ENCODE results near the gene NEK9. TPM values are rescaled to one million over a fixed set of nuclear protein-coding genes. Genes with fewer than 3 reads are reported as not detected.
A peak's percentile ranks its signal among the peaks of the same experiment; 100 is the strongest.
"Not testable (repeated sequence)": the region's sequence is repeated elsewhere in the genome, so short reads cannot be mapped to it uniquely, and the experiment has no call there.

The NEK9 gene
- total RNA-seq, 6 donors from 2014 or later: 37.5 to 96.4 (median 78.9) TPM

GRCh38 chr14:75155169-75155568, 28.3 kb upstream of the NEK9 start:
- 92 to 96% methylated on average over 3 of the region's 3 CpGs for WGBS, 2 donors
- H3K9me3 ChIP-seq: no peaks in the 10 kb centered on the region
- TF ChIP-seq POLR2A (IDR thresholded peaks at IDR 0.05) (no peak), CTCF (IDR thresholded peaks at IDR 0.05) (no peak), POLR2AphosphoS5 (IDR thresholded peaks at IDR 0.05) (no peak)

GRCh38 chr14:75153295-75153694, 26.4 kb upstream of the NEK9 start:
- Histone ChIP-seq H3K4me1 (peaks cover 6 to 36% (median 18%) of the 10 kb centered on the region in 4 donors), H3K4me3 (no peak overlapping the region), H3K9me3 (no peaks in the 10 kb centered on the region), H3K27ac (no peak overlapping the region), H3K27me3 (no peaks in the 10 kb centered on the region), H3K36me3 (peaks cover 0 to 34% (median 7%) of the 10 kb centered on the region in 4 donors)
- no peak for TF ChIP-seq CTCF (IDR thresholded peaks at IDR 0.05)
- no peak for TF ChIP-seq POLR2AphosphoS5 (IDR thresholded peaks at IDR 0.05)
- WGBS, 2 donors: 57 to 64% methylated on average over 1 of the region's 1 CpG
- no peak for DNase-seq
- no peak for ATAC-seq (ENCODE audit: low FRiP score in 2 of 2)

More at GRCh38 chr14:75155169-75155568, 28.3 kb upstream of the NEK9 start:
- peaks cover 4 to 34% (median 14%) of the 10 kb centered on the region in 4 donors for H3K4me1 ChIP-seq
- peaks cover 0 to 23% (median 7%) of the 10 kb centered on the region in 4 donors for H3K36me3 ChIP-seq
- H3K27ac ChIP-seq: no peak overlapping the region
- no peak overlapping the region for H3K4me3 ChIP-seq
- no peak for DNase-seq
- ATAC-seq (ENCODE audit: low FRiP score in 2 of 2): no peak
- no peaks in the 10 kb centered on the region for H3K27me3 ChIP-seq

GRCh38 chr14:75151851-75152250, 25.0 kb upstream of the NEK9 start:
- ATAC-seq (ENCODE audit: low FRiP score in 2 of 2) (no peak), DNase-seq (no peak)
- peaks cover 16 to 38% (median 27%) of the 10 kb centered on the region in 4 donors for H3K4me1 ChIP-seq
- peaks cover 0 to 33% (median 7%) of the 10 kb centered on the region in 4 donors for H3K36me3 ChIP-seq
- no peak overlapping the region for H3K4me3 ChIP-seq
- TF ChIP-seq POLR2A (IDR thresholded peaks at IDR 0.05): no peak
- TF ChIP-seq POLR2AphosphoS5 (IDR thresholded peaks at IDR 0.05): no peak
- TF ChIP-seq CTCF (IDR thresholded peaks at IDR 0.05): no peak
- TF ChIP-seq EP300 (IDR thresholded peaks at IDR 0.05): no peak
- no peak overlapping the region for H3K27ac ChIP-seq
- H3K27me3 ChIP-seq: no peaks in the 10 kb centered on the region
- H3K9me3 ChIP-seq: no peaks in the 10 kb centered on the region
- WGBS, 2 donors: 80 to 88% methylated on average over 1 of the region's 1 CpG

GRCh38 chr14:75150637-75151036, 23.8 kb upstream of the NEK9 start:
- peak overlapping the region in 2 of 4 donors; percentile 19 to 68 for H3K27ac ChIP-seq
- not testable (repeated sequence) for DNase-seq; H3K9me3 ChIP-seq; H3K4me3 ChIP-seq; H3K27me3 ChIP-seq; ATAC-seq (ENCODE audit: low FRiP score in 2 of 2)
- peaks cover 27 to 50% (median 35%) of the 10 kb centered on the region in 4 donors for H3K4me1 ChIP-seq
- 84 to 92% methylated on average over 6 of the region's 6 CpGs for WGBS, 2 donors
- peaks cover 0 to 35% (median 7%) of the 10 kb centered on the region in 4 donors for H3K36me3 ChIP-seq

GRCh38 chr14:75150150-75150549, 23.3 kb upstream of the NEK9 start:
- peak in 1 of 2 donors; percentile 26 for ATAC-seq (ENCODE audit: low FRiP score in 2 of 2)
- peaks cover 30 to 54% (median 39%) of the 10 kb centered on the region in 4 donors for H3K4me1 ChIP-seq

More at GRCh38 chr14:75150150-75150549, 23.3 kb upstream of the NEK9 start:
- no peak for DNase-seq
- H3K36me3 ChIP-seq: peaks cover 0 to 35% (median 7%) of the 10 kb centered on the region in 4 donors
- 77 to 78% methylated on average over 2 of the region's 2 CpGs for WGBS, 2 donors
- peak overlapping the region in 2 of 4 donors; percentile 66 to 68 for H3K27ac ChIP-seq
- no peak overlapping the region for H3K4me3 ChIP-seq
- H3K9me3 ChIP-seq: no peaks in the 10 kb centered on the region
- no peak for TF ChIP-seq CTCF (IDR thresholded peaks at IDR 0.05)
- peak in 1 of 2 donors; percentile 41 for TF ChIP-seq POLR2AphosphoS5 (IDR thresholded peaks at IDR 0.05)
- TF ChIP-seq POLR2A (IDR thresholded peaks at IDR 0.05): peak in 1 of 4 donors; percentile 19
- TF ChIP-seq EP300 (IDR thresholded peaks at IDR 0.05): peak in 2 of 4 donors; percentile 69 to 92
- H3K27me3 ChIP-seq: no peaks in the 10 kb centered on the region

Data from upper lobe of left lung (tissue), 6 donors.